ENCODE results near the gene GMDS. TPM values are rescaled to one million over a fixed set of nuclear protein-coding genes. Genes with fewer than 3 reads are reported as not detected.

Gene GMDS
- total RNA-seq, 1 experiment from 2014 or later, result 9.7 TPM

DNA sequence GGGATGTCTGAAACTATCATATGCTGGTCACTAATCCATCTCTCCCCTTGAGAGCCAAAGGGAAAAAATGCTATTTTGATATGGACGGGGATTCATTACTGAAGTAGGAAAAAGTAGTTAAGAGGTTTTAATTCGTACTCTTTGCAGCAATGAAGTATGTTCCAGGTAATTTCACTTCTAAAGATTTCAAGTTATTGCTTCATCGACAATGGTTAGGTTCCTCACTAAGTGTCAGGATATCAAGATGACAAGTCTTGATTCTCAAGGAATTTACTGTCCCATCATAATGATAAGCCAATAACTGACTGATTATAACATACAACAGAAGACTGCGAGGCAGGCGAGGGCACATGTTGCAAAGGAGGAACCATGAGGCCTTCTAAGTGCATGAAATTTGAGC lies 57.0 kb downstream of the GMDS start:
- H3K9ac ChIP-seq (ENCODE audit: low read length), result no peak overlapping the region
- no peaks in the 10 kb centered on the region for H3K79me2 ChIP-seq (ENCODE audit: low read length)
- H3K27me3 ChIP-seq (ENCODE audit: low read length), result no peaks in the 10 kb centered on the region
- H3K4me1 ChIP-seq (ENCODE audit: low read length), result 0 out of 2 replicates have a peak, but pooled peaks cover 2% of the 10 kb centered on the region
- DNase-seq, result no peak
- no peak overlapping the region for H2AFZ ChIP-seq (ENCODE audit: low read length)
- H4K20me1 ChIP-seq (ENCODE audit: insufficient read depth, low read depth, low read length), result peaks cover 11% of the 10 kb centered on the region
- no peak overlapping the region for H3K4me3 ChIP-seq (ENCODE audit: low read length)
- no peak overlapping the region for H3K4me2 ChIP-seq (ENCODE audit: low read depth, low read length, poor library complexity, severe bottlenecking)
- no peaks in the 10 kb centered on the region for H3K36me3 ChIP-seq (ENCODE audit: insufficient read depth, low read length)
- no peaks in the 10 kb centered on the region for H3K9me3 ChIP-seq (ENCODE audit: low read length)
- H3K9me2 ChIP-seq (replicated peaks; ENCODE audit: insufficient read depth, low read length), result no peaks in the 10 kb centered on the region
- H3K27ac ChIP-seq (ENCODE audit: low read length), result no peak overlapping the region

DNA sequence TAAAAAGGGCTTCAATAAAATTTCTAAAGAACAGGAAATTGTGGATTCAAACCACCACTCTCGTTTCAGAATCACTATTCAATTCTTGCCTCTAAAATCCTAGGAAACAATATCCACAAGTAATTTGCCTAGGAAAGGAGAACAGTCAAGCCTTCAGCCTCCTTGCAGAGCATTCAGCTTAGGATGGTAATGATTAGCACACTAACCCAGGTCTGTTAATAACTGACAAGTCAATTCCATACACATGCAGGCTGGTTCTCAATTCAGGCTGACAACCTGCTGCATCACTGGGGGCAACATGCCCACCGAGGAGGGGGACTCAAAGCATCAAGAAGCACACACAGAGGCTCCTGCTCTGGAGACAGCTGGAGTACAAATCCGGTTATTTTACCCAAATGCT lies 57.6 kb downstream of the GMDS start:
- Histone ChIP-seq H3K27me3 (ENCODE audit: low read length) (no peaks in the 10 kb centered on the region), H4K20me1 (ENCODE audit: insufficient read depth, low read depth, low read length) (peaks cover 11% of the 10 kb centered on the region), H3K9me2 (replicated peaks; ENCODE audit: insufficient read depth, low read length) (no peaks in the 10 kb centered on the region), H3K4me3 (ENCODE audit: low read length) (no peak overlapping the region), H3K36me3 (ENCODE audit: insufficient read depth, low read length) (no peaks in the 10 kb centered on the region), H3K79me2 (ENCODE audit: low read length) (no peaks in the 10 kb centered on the region), H3K9me3 (ENCODE audit: low read length) (no peaks in the 10 kb centered on the region), H3K27ac (ENCODE audit: low read length) (no peak overlapping the region), H2AFZ (ENCODE audit: low read length) (no peak overlapping the region), H3K9ac (ENCODE audit: low read length) (no peak overlapping the region), H3K4me1 (ENCODE audit: low read length) (0 out of 2 replicates have a peak, but pooled peaks cover 2% of the 10 kb centered on the region), H3K4me2 (ENCODE audit: low read depth, low read length, poor library complexity, severe bottlenecking) (no peak overlapping the region)
- no peak for DNase-seq

DNA sequence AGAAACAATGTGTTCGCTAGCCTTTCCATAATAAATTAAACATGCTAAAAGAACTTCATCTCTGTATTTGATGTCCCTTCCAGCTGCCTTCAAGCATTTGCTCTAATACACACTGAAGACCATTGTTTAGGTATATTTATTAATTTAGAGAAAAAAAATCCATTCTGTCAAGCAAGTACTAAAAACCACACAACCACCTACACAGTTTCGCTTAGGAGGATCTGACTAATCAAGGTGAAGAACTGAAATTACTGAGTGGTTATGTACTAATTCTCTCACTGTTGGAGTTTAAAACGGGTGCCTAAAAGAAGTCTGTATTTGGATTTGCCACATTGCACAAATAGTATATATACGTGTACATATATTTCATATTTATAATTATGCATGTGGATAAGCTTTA lies 58.9 kb downstream of the GMDS start:
- no peaks in the 10 kb centered on the region for H3K36me3 ChIP-seq (ENCODE audit: insufficient read depth, low read length)
- H3K79me2 ChIP-seq (ENCODE audit: low read length), result no peaks in the 10 kb centered on the region
- H3K4me1 ChIP-seq (ENCODE audit: low read length), result 0 out of 2 replicates have a peak, but pooled peaks cover 2% of the 10 kb centered on the region
- no peak overlapping the region for H2AFZ ChIP-seq (ENCODE audit: low read length)
- no peak overlapping the region for H3K4me2 ChIP-seq (ENCODE audit: low read depth, low read length, poor library complexity, severe bottlenecking)
- no peaks in the 10 kb centered on the region for H3K9me3 ChIP-seq (ENCODE audit: low read length)
- no peak overlapping the region for H3K9ac ChIP-seq (ENCODE audit: low read length)
- peaks cover 20% of the 10 kb centered on the region for H4K20me1 ChIP-seq (ENCODE audit: insufficient read depth, low read depth, low read length)
- no peak overlapping the region for H3K4me3 ChIP-seq (ENCODE audit: low read length)
- DNase-seq, result no peak
- no peak overlapping the region for H3K27ac ChIP-seq (ENCODE audit: low read length)
- no peaks in the 10 kb centered on the region for H3K9me2 ChIP-seq (replicated peaks; ENCODE audit: insufficient read depth, low read length)
- H3K27me3 ChIP-seq (ENCODE audit: low read length), result no peaks in the 10 kb centered on the region

DNA sequence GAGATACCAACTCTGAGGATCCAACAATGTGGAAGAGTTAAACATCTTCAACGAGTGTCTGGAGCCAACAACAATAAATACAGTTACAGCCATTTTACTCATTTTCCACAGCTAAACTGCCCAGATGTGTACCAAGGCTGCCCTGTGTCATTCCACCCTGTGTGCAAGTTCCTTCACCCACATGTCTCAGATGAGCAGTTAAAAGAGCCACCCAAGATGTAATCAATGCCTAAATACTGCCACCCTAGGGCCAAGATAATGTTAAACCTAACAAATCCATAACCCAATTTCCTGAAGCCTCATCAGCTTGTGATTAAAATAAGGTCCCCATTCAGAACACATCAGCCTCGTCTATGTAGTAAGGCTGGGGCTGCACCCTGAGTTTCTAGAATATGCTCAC lies 59.9 kb downstream of the GMDS start:
- Histone ChIP-seq H3K9me2 (replicated peaks; ENCODE audit: insufficient read depth, low read length) (no peaks in the 10 kb centered on the region), H3K79me2 (ENCODE audit: low read length) (no peaks in the 10 kb centered on the region), H3K36me3 (ENCODE audit: insufficient read depth, low read length) (no peaks in the 10 kb centered on the region), H3K9me3 (ENCODE audit: low read length) (no peaks in the 10 kb centered on the region), H3K4me3 (ENCODE audit: low read length) (no peak overlapping the region), H4K20me1 (ENCODE audit: insufficient read depth, low read depth, low read length) (peaks cover 20% of the 10 kb centered on the region), H3K4me2 (ENCODE audit: low read depth, low read length, poor library complexity, severe bottlenecking) (no peak overlapping the region), H3K4me1 (ENCODE audit: low read length) (0 out of 2 replicates have a peak, but pooled peaks cover 2% of the 10 kb centered on the region), H2AFZ (ENCODE audit: low read length) (no peak overlapping the region), H3K27me3 (ENCODE audit: low read length) (no peaks in the 10 kb centered on the region), H3K27ac (ENCODE audit: low read length) (no peak overlapping the region), H3K9ac (ENCODE audit: low read length) (no peak overlapping the region)
- DNase-seq, result no peak

DNA sequence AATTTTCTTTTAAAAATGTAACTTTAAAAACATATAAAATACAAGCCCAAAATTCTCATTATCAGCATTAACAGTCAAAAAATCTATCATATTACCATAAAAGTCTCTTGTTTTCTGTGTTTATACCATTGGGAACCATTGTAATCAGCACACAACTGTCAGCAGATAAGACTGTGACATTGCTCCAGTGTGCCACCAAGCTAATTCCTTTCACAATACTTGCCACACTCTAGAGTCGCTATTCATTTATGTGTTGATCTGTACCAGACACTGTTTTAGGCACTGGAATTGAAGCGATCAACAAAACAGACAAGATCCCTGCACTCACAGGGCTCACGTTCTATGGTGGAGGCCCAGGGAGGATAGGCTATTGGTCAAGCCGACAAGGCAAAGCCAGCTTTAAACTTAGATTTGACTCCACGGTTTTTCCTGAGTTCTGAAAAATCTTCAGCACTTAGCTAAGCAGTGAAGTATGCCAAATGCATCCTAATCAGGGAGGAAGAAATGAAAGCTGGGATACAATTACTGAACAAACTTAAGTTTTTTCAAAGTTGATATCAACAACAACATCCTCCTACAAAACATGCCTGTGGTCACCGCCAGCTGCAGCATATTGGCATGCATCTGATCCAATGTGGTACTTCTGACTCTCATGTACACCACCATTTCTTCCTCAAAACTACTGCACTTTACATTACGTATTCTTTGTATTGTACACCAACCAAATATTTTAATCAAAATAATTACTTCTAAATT lies 60.5 kb downstream of the GMDS start:
- Histone ChIP-seq H3K36me3 (ENCODE audit: insufficient read depth, low read length) (no peaks in the 10 kb centered on the region), H3K9me2 (replicated peaks; ENCODE audit: insufficient read depth, low read length) (no peaks in the 10 kb centered on the region), H3K9me3 (ENCODE audit: low read length) (no peaks in the 10 kb centered on the region), H3K9ac (ENCODE audit: low read length) (no peak overlapping the region), H2AFZ (ENCODE audit: low read length) (no peak overlapping the region), H3K4me3 (ENCODE audit: low read length) (no peak overlapping the region), H3K27ac (ENCODE audit: low read length) (no peak overlapping the region), H3K27me3 (ENCODE audit: low read length) (no peaks in the 10 kb centered on the region), H3K4me1 (ENCODE audit: low read length) (0 out of 2 replicates have a peak, but pooled peaks cover 2% of the 10 kb centered on the region), H3K79me2 (ENCODE audit: low read length) (no peaks in the 10 kb centered on the region), H4K20me1 (ENCODE audit: insufficient read depth, low read depth, low read length) (peaks cover 20% of the 10 kb centered on the region), H3K4me2 (ENCODE audit: low read depth, low read length, poor library complexity, severe bottlenecking) (no peak overlapping the region)
- no peak for DNase-seq

DNA sequence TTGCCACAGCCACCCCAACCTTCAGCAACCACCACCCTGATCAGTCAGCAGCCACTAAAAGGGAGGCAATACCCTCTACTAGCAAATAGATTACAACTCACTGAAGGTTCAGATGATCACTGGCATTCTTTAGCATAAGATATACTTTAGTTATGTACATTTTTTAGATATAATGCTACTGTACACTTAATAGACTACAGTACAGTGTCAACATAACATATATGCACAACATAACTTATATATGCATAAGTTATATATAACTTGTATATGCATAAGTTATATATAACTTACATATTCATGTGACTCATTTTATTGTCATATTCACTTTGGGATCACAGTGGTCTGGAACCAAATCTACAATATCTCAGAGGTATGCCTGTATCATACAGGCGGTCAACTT lies 61.7 kb downstream of the GMDS start:
- Histone ChIP-seq H3K27ac (ENCODE audit: low read length) (no peak overlapping the region), H3K9me3 (ENCODE audit: low read length) (no peaks in the 10 kb centered on the region), H4K20me1 (ENCODE audit: insufficient read depth, low read depth, low read length) (peaks cover 20% of the 10 kb centered on the region), H3K27me3 (ENCODE audit: low read length) (no peaks in the 10 kb centered on the region), H3K9me2 (replicated peaks; ENCODE audit: insufficient read depth, low read length) (no peaks in the 10 kb centered on the region), H3K4me1 (ENCODE audit: low read length) (0 out of 2 replicates have a peak, but pooled peaks cover 2% of the 10 kb centered on the region), H2AFZ (ENCODE audit: low read length) (no peak overlapping the region), H3K79me2 (ENCODE audit: low read length) (no peaks in the 10 kb centered on the region), H3K36me3 (ENCODE audit: insufficient read depth, low read length) (no peaks in the 10 kb centered on the region), H3K4me2 (ENCODE audit: low read depth, low read length, poor library complexity, severe bottlenecking) (no peak overlapping the region), H3K4me3 (ENCODE audit: low read length) (no peak overlapping the region), H3K9ac (ENCODE audit: low read length) (no peak overlapping the region)
- DNase-seq, result no peak

DNA sequence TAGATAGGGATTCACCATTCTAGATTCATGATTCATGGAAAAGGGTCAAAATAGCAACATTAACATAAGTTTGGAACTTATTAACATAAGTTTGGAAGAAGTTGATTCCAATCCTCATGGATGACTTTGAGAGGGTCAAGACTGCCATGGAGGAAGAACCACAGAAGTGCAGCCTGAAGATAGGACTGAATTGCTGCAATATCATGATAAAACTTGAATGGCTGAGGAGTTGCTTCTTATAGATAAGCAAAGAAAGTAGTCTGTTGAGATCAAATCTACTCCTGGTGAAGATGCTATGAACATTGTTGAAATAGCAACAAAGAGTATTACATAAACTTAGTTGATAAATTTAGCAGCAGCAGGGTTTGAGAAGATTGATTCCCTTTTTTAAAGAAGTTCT lies 62.2 kb downstream of the GMDS start:
- Histone ChIP-seq H2AFZ (ENCODE audit: low read length) (no peak overlapping the region), H4K20me1 (ENCODE audit: insufficient read depth, low read depth, low read length) (peaks cover 20% of the 10 kb centered on the region)

DNA sequence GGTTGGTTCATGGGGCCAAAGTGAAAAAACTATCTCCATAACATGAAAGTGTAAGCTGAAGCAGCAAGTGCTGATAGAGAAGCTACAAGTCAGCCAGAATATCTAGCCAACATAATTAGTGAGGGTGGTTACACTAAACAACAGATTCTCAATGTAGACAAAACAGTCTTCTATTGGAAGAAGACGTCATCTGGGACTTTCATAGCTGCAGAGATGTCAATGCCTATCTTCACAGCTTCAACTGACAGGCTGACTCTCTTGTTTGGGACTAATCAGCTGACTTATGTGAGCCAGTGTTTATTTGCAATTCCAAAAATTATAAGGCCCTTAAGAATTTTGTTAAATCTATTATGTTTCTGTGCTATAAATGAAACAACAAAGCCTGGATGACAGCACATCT lies 63.2 kb downstream of the GMDS start:
- no peak for DNase-seq
- Histone ChIP-seq H3K9ac (ENCODE audit: low read length) (no peak overlapping the region), H3K79me2 (ENCODE audit: low read length) (no peaks in the 10 kb centered on the region), H3K4me2 (ENCODE audit: low read depth, low read length, poor library complexity, severe bottlenecking) (no peak overlapping the region), H3K4me1 (ENCODE audit: low read length) (no peaks in the 10 kb centered on the region), H2AFZ (ENCODE audit: low read length) (no peak overlapping the region), H3K27ac (ENCODE audit: low read length) (no peak overlapping the region), H3K9me2 (replicated peaks; ENCODE audit: insufficient read depth, low read length) (no peaks in the 10 kb centered on the region), H3K4me3 (ENCODE audit: low read length) (no peak overlapping the region), H4K20me1 (ENCODE audit: insufficient read depth, low read depth, low read length) (peaks cover 20% of the 10 kb centered on the region), H3K9me3 (ENCODE audit: low read length) (no peaks in the 10 kb centered on the region), H3K27me3 (ENCODE audit: low read length) (no peaks in the 10 kb centered on the region), H3K36me3 (ENCODE audit: insufficient read depth, low read length) (no peaks in the 10 kb centered on the region)

More for the DNA sequence above, 62.2 kb downstream of the GMDS start:
- H3K27me3 ChIP-seq (ENCODE audit: low read length), result no peaks in the 10 kb centered on the region
- H3K27ac ChIP-seq (ENCODE audit: low read length), result no peak overlapping the region
- no peaks in the 10 kb centered on the region for H3K36me3 ChIP-seq (ENCODE audit: insufficient read depth, low read length)
- H3K4me1 ChIP-seq (ENCODE audit: low read length), result 0 out of 2 replicates have a peak, but pooled peaks cover 2% of the 10 kb centered on the region
- no peak overlapping the region for H3K4me2 ChIP-seq (ENCODE audit: low read depth, low read length, poor library complexity, severe bottlenecking)
- no peaks in the 10 kb centered on the region for H3K9me2 ChIP-seq (replicated peaks; ENCODE audit: insufficient read depth, low read length)
- no peaks in the 10 kb centered on the region for H3K9me3 ChIP-seq (ENCODE audit: low read length)
- DNase-seq, result no peak
- no peak overlapping the region for H3K9ac ChIP-seq (ENCODE audit: low read length)
- no peaks in the 10 kb centered on the region for H3K79me2 ChIP-seq (ENCODE audit: low read length)
- no peak overlapping the region for H3K4me3 ChIP-seq (ENCODE audit: low read length)
